ENCODE data around the gene RFTN2. TPM values are rescaled to one million over a fixed set of nuclear protein-coding genes. Genes with fewer than 3 reads are reported as not detected.
"Not testable (repeated sequence)": the region's sequence is repeated elsewhere in the genome, so short reads cannot be mapped to it uniquely, and the experiment has no call there.

Gene RFTN2
- total RNA-seq, 1 donor from 2014 or later = 29.9 TPM

- DNase-seq = no peak
Observed at GRCh38 chr2:197674060-197674459, 1.3 kb downstream of the RFTN2 start.

- DNase-seq = no peak
Observed at GRCh38 chr2:197673606-197674005, 1.8 kb downstream of the RFTN2 start.

GRCh38 chr2:197673106-197673505 is 2.3 kb downstream of the RFTN2 start:
- DNase-seq = no peak

- DNase-seq = no peak
Observed at GRCh38 chr2:197672371-197672893, 3.0 kb downstream of the RFTN2 start.

GRCh38 chr2:197669077-197669476 is 6.3 kb downstream of the RFTN2 start:
- DNase-seq = no peak

- no peak for DNase-seq
Observed at GRCh38 chr2:197668296-197668695, 7.1 kb downstream of the RFTN2 start.

GRCh38 chr2:197666277-197666676 is 9.1 kb downstream of the RFTN2 start:
- DNase-seq = no peak

- DNase-seq = no peak
Observed at GRCh38 chr2:197661626-197662025, 13.8 kb downstream of the RFTN2 start.

GRCh38 chr2:197657562-197657961 is 17.8 kb downstream of the RFTN2 start:
- no peak for DNase-seq

GRCh38 chr2:197647961-197648690 is 27.3 kb downstream of the RFTN2 start:
- DNase-seq = no peak

- no peak for DNase-seq
Observed at GRCh38 chr2:197641666-197642065, 33.7 kb downstream of the RFTN2 start.

GRCh38 chr2:197640571-197641122 is 34.7 kb downstream of the RFTN2 start:
- not testable (repeated sequence) for DNase-seq

GRCh38 chr2:197633109-197633657 is 42.2 kb downstream of the RFTN2 start:
- DNase-seq = no peak

GRCh38 chr2:197628043-197628500 is 47.3 kb downstream of the RFTN2 start:
- DNase-seq = peak; percentile 81

- no peak for DNase-seq
Observed at GRCh38 chr2:197626965-197627625, 48.3 kb downstream of the RFTN2 start.

- DNase-seq = no peak
Observed at GRCh38 chr2:197620133-197620532, 55.3 kb downstream of the RFTN2 start.

GRCh38 chr2:197615016-197615652 is 60.3 kb downstream of the RFTN2 start:
- DNase-seq = no peak

GRCh38 chr2:197614532-197614931 is 60.9 kb downstream of the RFTN2 start:
- no peak for DNase-seq

GRCh38 chr2:197613509-197613987 is 61.8 kb downstream of the RFTN2 start:
- no peak for DNase-seq

GRCh38 chr2:197606180-197606579 is 69.2 kb downstream of the RFTN2 start:
- no peak for DNase-seq

GRCh38 chr2:197604117-197604860 is 71.1 kb downstream of the RFTN2 start:
- DNase-seq = no peak

- DNase-seq = no peak
Observed at GRCh38 chr2:197601726-197602125, 73.7 kb downstream of the RFTN2 start.
